Fibroblast of lung (primary cell): ENCODE measurements around the gene RIC8B. TPM values are rescaled to one million over a fixed set of nuclear protein-coding genes. Genes with fewer than 3 reads are reported as not detected.

Experiments
- DNase-seq, 2 donors: peaks; one replicate each; pipeline versions ENCODE4 v3.0.0 to v3.0.0-alpha.2; 2010; ENCODE audit warnings: low read depth in 2 of 2
- H2AFZ ChIP-seq: 2 replicates; pipeline ENCODE4 v1.5.1; 2012; ENCODE audit warnings: low read length, control low read depth, inconsistent platforms
- H3K27ac ChIP-seq: 2 replicates; pipeline ENCODE4 v1.5.1; 2011; ENCODE audit warnings: low read length, control low read depth; ENCODE audit not compliant: insufficient read depth
- H3K27me3 ChIP-seq: 2 replicates; pipeline ENCODE4 v1.5.1; 2011; ENCODE audit warnings: mild to moderate bottlenecking, low read length; ENCODE audit not compliant: control insufficient read depth, insufficient read depth
- H3K36me3 ChIP-seq: 2 replicates; pipeline ENCODE4 v1.5.1; 2011; ENCODE audit warnings: low read length; ENCODE audit not compliant: control insufficient read depth, insufficient read depth
- H3K4me1 ChIP-seq: 2 replicates; pipeline ENCODE4 v1.5.1; 2011; ENCODE audit warnings: low read length; ENCODE audit not compliant: control insufficient read depth, insufficient read depth; ENCODE audit errors: extremely low read depth
- H3K4me2 ChIP-seq: 2 replicates; pipeline ENCODE4 v1.5.1; 2011; ENCODE audit warnings: low read length, control low read depth; ENCODE audit not compliant: insufficient read depth; ENCODE audit errors: extremely low read depth
- H3K4me3 ChIP-seq, 4 experiments: fragments of 200-600 bp in 1 of 4; sonication (generic) in 1 of 4; replicated peaks in 1 of 4; 2 replicates each; pipeline ENCODE4 v1.5.1; 2011 to 2016; ENCODE audit warnings: low read length in 4 of 4, low read depth in 3 of 4, mild to moderate bottlenecking in 3 of 4, control low read depth in 2 of 4, inconsistent platforms in 1 of 4, mixed read lengths in 1 of 4; ENCODE audit not compliant: insufficient read depth in 1 of 4; ENCODE audit errors: control extremely low read depth in 1 of 4
- H3K79me2 ChIP-seq: 2 replicates; pipeline ENCODE4 v1.5.1; 2012; ENCODE audit warnings: mild to moderate bottlenecking, low read length, inconsistent platforms; ENCODE audit not compliant: control insufficient read depth, insufficient read depth
- H3K9ac ChIP-seq: 2 replicates; pipeline ENCODE4 v1.5.1; 2011; ENCODE audit warnings: mild to moderate bottlenecking, low read length, control low read depth; ENCODE audit not compliant: insufficient read depth
- H3K9me3 ChIP-seq: 2 replicates; pipeline ENCODE4 v1.5.1; 2012; ENCODE audit warnings: low read depth, low read length; ENCODE audit not compliant: control insufficient read depth, insufficient read depth
- H4K20me1 ChIP-seq: 2 replicates; pipeline ENCODE4 v1.5.1; 2011; ENCODE audit warnings: low read length; ENCODE audit not compliant: control insufficient read depth, insufficient read depth; ENCODE audit errors: extremely low read depth
- CTCF ChIP-seq, 2 donors: IDR thresholded peaks in 1 of 2; conservative IDR thresholded peaks in 1 of 2; 1 replicate in 1 of 2; 2 replicates in 1 of 2; pipeline ENCODE4 v1.5.1; 2011 to 2012; ENCODE audit warnings: low read length in 2 of 2, control low read depth in 1 of 2, inconsistent platforms in 1 of 2, low read depth in 1 of 2, mild to moderate bottlenecking in 1 of 2
- EZH2 ChIP-seq: IDR thresholded peaks from 2 replicates; pipeline ENCODE4 v1.5.1; 2012; ENCODE audit warnings: low read length, control low read depth, mild to moderate bottlenecking; ENCODE audit errors: missing control alignments
- polyA plus RNA-seq, 2 donors: library from polyadenylated mRNA; depleted of rRNA in 1 of 2; stranded (reverse) in 1 of 2; unstranded in 1 of 2; fragments of >200 nt; gene quantifications; 2 replicates each; pipeline ENCODE4 v1.2.1, GENCODE V29; 2011 to 2012; ENCODE audit warnings: missing spikeins in 1 of 2
- total RNA-seq: library from RNA; depleted of rRNA; stranded (reverse); fragments of >200 nt; gene quantifications from 2 replicates; pipeline ENCODE4 v1.2.1, GENCODE V29; 2014

The RIC8B gene
- total and polyA plus RNA-seq, 2 donors (not counting 1 experiment from before 2014, with no cell fraction given) = 9.2 to 11.6 TPM

- Histone ChIP-seq H3K9me3 (no peaks in the 10 kb centered on the region), H2AFZ (no peak overlapping the region), H3K4me1 (no peaks in the 10 kb centered on the region), H3K79me2 (no peaks in the 10 kb centered on the region), H3K9ac (no peak overlapping the region), H3K36me3 (no peaks in the 10 kb centered on the region), H3K4me3 (no peak overlapping the region), H3K27ac (no peak overlapping the region), H3K4me2 (no peak overlapping the region), H4K20me1 (no peaks in the 10 kb centered on the region), H3K27me3 (no peaks in the 10 kb centered on the region)
- no peak for TF ChIP-seq EZH2
- no peak for TF ChIP-seq CTCF (conservative IDR thresholded peaks at IDR 0.05 in 1 of 2, IDR thresholded peaks at IDR 0.05 in 1 of 2; ENCODE audit: low read depth in 1 of 2, low read length in 2 of 2)
- DNase-seq = no peak
Measured at GRCh38 chr12:106819991-106820390, 45.5 kb downstream of the RIC8B start.

GRCh38 chr12:106831699-106832098 is 57.2 kb downstream of the RIC8B start:
- TF ChIP-seq CTCF (conservative IDR thresholded peaks at IDR 0.05 in 1 of 2, IDR thresholded peaks at IDR 0.05 in 1 of 2; ENCODE audit: low read depth in 1 of 2, low read length in 2 of 2) (no peak), EZH2 (no peak)
- no peaks in the 10 kb centered on the region for H4K20me1 ChIP-seq
- no peaks in the 10 kb centered on the region for H3K27me3 ChIP-seq
- H3K4me2 ChIP-seq = no peak overlapping the region
- H3K4me1 ChIP-seq = no peaks in the 10 kb centered on the region
- no peak overlapping the region for H3K9ac ChIP-seq
- H3K27ac ChIP-seq = no peak overlapping the region
- no peaks in the 10 kb centered on the region for H3K9me3 ChIP-seq
- no peak overlapping the region for H2AFZ ChIP-seq
- DNase-seq = no peak
- H3K36me3 ChIP-seq = no peaks in the 10 kb centered on the region
- H3K79me2 ChIP-seq = no peaks in the 10 kb centered on the region
- no peak overlapping the region for H3K4me3 ChIP-seq

GRCh38 chr12:106837782-106838181 is 63.3 kb downstream of the RIC8B start:
- Histone ChIP-seq H4K20me1 (no peaks in the 10 kb centered on the region), H3K79me2 (no peaks in the 10 kb centered on the region), H3K36me3 (no peaks in the 10 kb centered on the region), H3K4me3 (no peak overlapping the region), H2AFZ (no peak overlapping the region), H3K9me3 (no peaks in the 10 kb centered on the region), H3K9ac (no peak overlapping the region), H3K4me1 (no peaks in the 10 kb centered on the region), H3K27ac (no peak overlapping the region), H3K27me3 (no peaks in the 10 kb centered on the region), H3K4me2 (no peak overlapping the region)
- TF ChIP-seq CTCF (conservative IDR thresholded peaks at IDR 0.05 in 1 of 2, IDR thresholded peaks at IDR 0.05 in 1 of 2; ENCODE audit: low read depth in 1 of 2, low read length in 2 of 2) = no peak
- no peak for TF ChIP-seq EZH2
- DNase-seq = no peak
